Parathyroid adenoma (tissue), 2 donors: ENCODE results near the gene HK3.

Experiments
- H2AFZ ChIP-seq: fragments of 300-600 bp; sonication (generic); one replicate; pipeline ENCODE4 v1.7.0; 2017; ENCODE audit warnings: antibody characterized with exemption, mild to moderate bottlenecking
- H3K27ac ChIP-seq: fragments of 300-600 bp; sonication (generic); one replicate; pipeline ENCODE4 v1.7.0; 2017
- H3K27me3 ChIP-seq: fragments of 300-600 bp; sonication (generic); one replicate; pipeline ENCODE4 v1.7.0; 2017; ENCODE audit warnings: low read length; ENCODE audit not compliant: control insufficient read depth, insufficient read depth
- H3K36me3 ChIP-seq: fragments of 300-600 bp; sonication (generic); one replicate; pipeline ENCODE4 v1.7.0; 2017; ENCODE audit warnings: low read length; ENCODE audit not compliant: control insufficient read depth, insufficient read depth
- H3K4me1 ChIP-seq: fragments of 300-600 bp; sonication (generic); one replicate; pipeline ENCODE4 v1.7.0; 2017; ENCODE audit warnings: control low read depth
- H3K4me2 ChIP-seq: fragments of 300-600 bp; sonication (generic); one replicate; pipeline ENCODE4 v1.7.0; 2017; ENCODE audit warnings: low read length
- H3K4me3 ChIP-seq: fragments of 300-600 bp; sonication (generic); one replicate; pipeline ENCODE4 v1.7.0; 2017; ENCODE audit warnings: low read depth, low read length
- H3K79me2 ChIP-seq: fragments of 300-600 bp; sonication (generic); one replicate; pipeline ENCODE4 v1.7.0; 2017; ENCODE audit warnings: control low read depth
- H3K9ac ChIP-seq: fragments of 300-600 bp; sonication (generic); one replicate; pipeline ENCODE4 v1.7.0; 2017; ENCODE audit warnings: mild to moderate bottlenecking
- H3K9me3 ChIP-seq: fragments of 300-600 bp; sonication (generic); one replicate; pipeline ENCODE4 v1.7.0; 2017; ENCODE audit warnings: low read length; ENCODE audit not compliant: control insufficient read depth
- CTCF ChIP-seq: fragments of 300-600 bp; sonication (generic); IDR thresholded peaks from one replicate; pipeline ENCODE4 v1.7.0; 2017; ENCODE audit warnings: antibody characterized with exemption, mild to moderate bottlenecking
- donor health status: primary hyperparathyroidism.

Gene HK3

GRCh38 chr5:176844281-176844680 is 54.9 kb downstream of the HK3 start:
- Histone ChIP-seq H3K27me3 (peaks cover 5% of the 10 kb centered on the region), H3K4me2 (no peak overlapping the region)

GRCh38 chr5:176843673-176844072 is 55.5 kb downstream of the HK3 start:
- H3K4me3 ChIP-seq: no peak overlapping the region
- no peak overlapping the region for H3K9ac ChIP-seq
- no peaks in the 10 kb centered on the region for H3K36me3 ChIP-seq
- no peak overlapping the region for H3K4me2 ChIP-seq
- no peaks in the 10 kb centered on the region for H3K9me3 ChIP-seq
- no peaks in the 10 kb centered on the region for H3K79me2 ChIP-seq
- no peak overlapping the region for H3K27ac ChIP-seq
- peak overlapping the region; percentile 25 for H2AFZ ChIP-seq
- H3K4me1 ChIP-seq: peaks cover 62% of the 10 kb centered on the region
- no peak for TF ChIP-seq CTCF
- H3K27me3 ChIP-seq: peaks cover 5% of the 10 kb centered on the region

More at GRCh38 chr5:176844281-176844680, 54.9 kb downstream of the HK3 start:
- H3K4me1 ChIP-seq: peaks cover 56% of the 10 kb centered on the region
- H3K9me3 ChIP-seq: no peaks in the 10 kb centered on the region
- H3K4me3 ChIP-seq: no peak overlapping the region
- H3K36me3 ChIP-seq: no peaks in the 10 kb centered on the region
- H3K27ac ChIP-seq: peak overlapping the region; percentile 89
- H3K79me2 ChIP-seq: no peaks in the 10 kb centered on the region
- peak overlapping the region; percentile 72 for H2AFZ ChIP-seq
- no peak overlapping the region for H3K9ac ChIP-seq
- TF ChIP-seq CTCF: no peak

- H2AFZ ChIP-seq: no peak overlapping the region
- no peak overlapping the region for H3K4me3 ChIP-seq
- H3K9me3 ChIP-seq: no peaks in the 10 kb centered on the region
- no peaks in the 10 kb centered on the region for H3K36me3 ChIP-seq
- H3K79me2 ChIP-seq: no peaks in the 10 kb centered on the region
- H3K4me2 ChIP-seq: no peak overlapping the region
- no peak for TF ChIP-seq CTCF
- H3K9ac ChIP-seq: no peak overlapping the region
- peaks cover 76% of the 10 kb centered on the region for H3K4me1 ChIP-seq
- H3K27ac ChIP-seq: peak overlapping the region; percentile 94
- H3K27me3 ChIP-seq: no peaks in the 10 kb centered on the region
These were observed 61.4 kb downstream of the HK3 start for GRCh38 chr5:176837707-176838115.

GRCh38 chr5:176836811-176837706 is 62.1 kb downstream of the HK3 start:
- Histone ChIP-seq H3K4me2 (no peak overlapping the region), H3K9ac (no peak overlapping the region), H3K4me3 (no peak overlapping the region), H3K79me2 (peaks cover under 1% of the 10 kb centered on the region), H3K27ac (peak overlapping the region; percentile 94), H3K36me3 (no peaks in the 10 kb centered on the region), H2AFZ (peak overlapping the region; percentile 48), H3K4me1 (peaks cover 76% of the 10 kb centered on the region), H3K27me3 (no peaks in the 10 kb centered on the region), H3K9me3 (no peaks in the 10 kb centered on the region)
- no peak for TF ChIP-seq CTCF
